Measurements from ENCODE around the gene YARS1.

DNA sequence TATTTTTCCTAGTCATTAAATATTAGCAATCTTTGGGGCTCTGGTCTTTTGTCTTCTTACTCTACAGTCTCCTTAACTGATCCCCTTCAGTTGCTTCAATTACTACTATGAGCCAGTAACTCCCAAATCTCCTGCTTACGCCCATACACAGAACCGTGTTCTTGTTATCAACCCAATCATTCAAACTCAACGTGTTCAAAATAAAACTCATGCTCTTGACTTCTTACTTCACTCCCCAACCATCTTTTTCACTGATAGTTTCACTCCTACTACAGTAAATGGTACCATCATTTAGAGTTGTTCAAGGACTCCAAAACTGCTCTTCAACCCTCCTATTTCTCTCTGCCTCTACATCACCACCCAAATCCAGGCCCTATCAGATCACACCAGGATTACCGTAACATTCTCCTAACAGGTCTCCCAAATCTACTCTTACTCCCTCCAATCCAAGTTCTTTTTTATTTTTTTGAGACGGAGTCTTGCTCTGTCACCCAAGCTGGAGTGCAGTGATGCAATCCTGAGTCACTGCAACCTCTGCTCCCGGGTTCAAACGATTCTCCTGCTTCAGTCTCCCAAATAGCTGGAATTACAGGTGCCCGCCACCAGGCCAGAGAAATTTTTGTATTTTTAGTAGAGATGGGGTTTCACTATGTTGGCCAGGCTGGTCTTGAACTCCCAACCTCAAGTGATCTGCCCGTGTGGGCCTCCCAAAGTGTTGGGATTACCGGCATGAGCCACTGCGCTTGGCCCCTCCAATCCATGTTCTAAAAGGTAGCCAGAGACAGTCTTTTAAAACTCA, 3.0 kb downstream of the YARS1 start:
- TF ChIP-seq JDP2 (CRISPR knock-in tag; IDR thresholded peaks at IDR 0.05; ENCODE audit: borderline replicate concordance) (no peak), NFYC (CRISPR knock-in tag; IDR thresholded peaks at IDR 0.05) (no peak), NAIF1 (CRISPR knock-in tag; IDR thresholded peaks at IDR 0.05; ENCODE audit: borderline replicate concordance) (no peak), KAT2B (IDR thresholded peaks at IDR 0.05; ENCODE audit: borderline replicate concordance, low read depth, low read length) (no peak), ZNF24 (IDR thresholded peaks at IDR 0.05) (0 out of 2 replicates have a peak, but pooled peaks have one; percentile 7), ZNF619 (CRISPR knock-in tag; IDR thresholded peaks at IDR 0.05) (no peak), SOX6 (IDR thresholded peaks at IDR 0.05) (no peak), SOX6 (CRISPR knock-in tag; IDR thresholded peaks at IDR 0.05) (no peak), RAD21 (CRISPR knock-in tag; IDR thresholded peaks at IDR 0.05) (no peak)

Measured in HepG2 (cell line).